PC-9 (cell line): ENCODE measurements around the gene ITCH. TPM values are rescaled to one million over a fixed set of nuclear protein-coding genes. Genes with fewer than 3 reads are reported as not detected.

Source experiments
- BruUV-seq: library from RNA; stranded (reverse); fragments of 400-500 nt; replicated peaks from 2 replicates; lab custom pipeline; 2021; lab: Mats Ljungman, UMichigan
- CTCF ChIA-PET: fragments of 300-600 bp; sonication (Branson Sonifier 250); formaldehyde crosslinking; loops from one replicate; lab custom pipeline; 2022; ENCODE audit warnings: antibody characterized with exemption; lab: Charles Lee
- POLR2A ChIA-PET: fragments of 300-600 bp; sonication (Branson Sonifier 250); formaldehyde crosslinking; loops from one replicate; lab custom pipeline; 2022; ENCODE audit warnings: antibody characterized with exemption; ENCODE audit not compliant: unreplicated experiment; lab: Charles Lee
- DNase-seq, 2 experiments: peaks; one replicate each; pipeline versions ENCODE4 v3.0.0 to v3.0.0-alpha.2; 2015 to 2022; ENCODE audit warnings: mixed read lengths in 1 of 2
- H2AFZ ChIP-seq: fragments of 200-600 bp; sonication (generic); 2 replicates; pipeline ENCODE4 v1.8.1; 2017; ENCODE audit warnings: antibody characterized with exemption
- H3F3A ChIP-seq: fragments of 200-600 bp; sonication (generic); 2 replicates; pipeline ENCODE4 v1.8.1; 2017; ENCODE audit warnings: antibody characterized with exemption, mild to moderate bottlenecking, low read depth; ENCODE audit not compliant: insufficient read depth
- H3K27ac ChIP-seq: fragments of 200-600 bp; sonication (generic); 2 replicates; pipeline ENCODE4 v1.6.1; 2016; ENCODE audit warnings: mixed run types
- H3K27me3 ChIP-seq: fragments of 200-600 bp; sonication (generic); 2 replicates; pipeline ENCODE4 v1.6.1; 2016; ENCODE audit warnings: low read depth, mixed run types; ENCODE audit not compliant: insufficient read depth
- H3K36me3 ChIP-seq: fragments of 200-600 bp; sonication (generic); 2 replicates; pipeline ENCODE4 v1.6.1; 2016; ENCODE audit warnings: low read depth, mixed run types
- H3K4me1 ChIP-seq: fragments of 200-600 bp; sonication (generic); replicated peaks from 2 replicates; pipeline ENCODE4 v1.6.1; 2016; ENCODE audit warnings: mixed run types; ENCODE audit not compliant: insufficient read depth
- H3K4me2 ChIP-seq: fragments of 200-600 bp; sonication (generic); 2 replicates; pipeline ENCODE4 v1.6.1; 2017; ENCODE audit warnings: mixed run types
- H3K4me3 ChIP-seq: fragments of 200-600 bp; sonication (generic); 2 replicates; pipeline ENCODE4 v1.6.1; 2016; ENCODE audit warnings: mixed run types
- H3K79me2 ChIP-seq: fragments of 200-600 bp; sonication (generic); 2 replicates; pipeline ENCODE4 v1.6.1; 2017; ENCODE audit warnings: low read depth, mixed run types
- H3K9me2 ChIP-seq: fragments of 200-600 bp; sonication (generic); 2 replicates; pipeline ENCODE4 v1.8.1; 2017; ENCODE audit warnings: mild to moderate bottlenecking; ENCODE audit not compliant: insufficient read depth
- H3K9me3 ChIP-seq: fragments of 200-600 bp; sonication (generic); 2 replicates; pipeline ENCODE4 v1.8.1; 2016; ENCODE audit warnings: low read depth; ENCODE audit not compliant: insufficient read depth
- H4K20me1 ChIP-seq: fragments of 200-600 bp; sonication (generic); 2 replicates; pipeline ENCODE4 v1.8.1; 2017; ENCODE audit not compliant: insufficient read depth
- CTCF ChIP-seq: fragments of 200-600 bp; sonication (generic); conservative IDR thresholded peaks from 2 replicates; pipeline ENCODE4 v1.6.1; 2017; ENCODE audit warnings: mixed run types, antibody characterized with exemption, mild to moderate bottlenecking, moderate library complexity
- EZH2 ChIP-seq: fragments of 200-600 bp; sonication (generic); IDR thresholded peaks from 2 replicates; pipeline ENCODE4 v1.8.0; 2017; ENCODE audit warnings: antibody characterized with exemption, low read depth
- intact Hi-C: fragments of 100-400 bp; cut with micrococcal nuclease; formaldehyde crosslinking; loops from one replicate; pipeline ENCODE4 v1.10.0; 2022; ENCODE audit not compliant: unreplicated experiment
- total RNA-seq: library from RNA; stranded (reverse); gene quantifications from 2 replicates; pipeline ENCODE4 v1.2.3, GENCODE V29; 2021

ITCH gene
- total RNA-seq, 1 experiment from 2014 or later = 144 TPM

GRCh38 chr20:34388000-34388399 is 24.9 kb downstream of the ITCH start:
- POLR2A ChIA-PET = interaction anchor here (0.6 kb wide), 1 partner anchor 255 kb away, joined by 4 read pairs; no protein-coding TSS in a partner anchor
- H3K4me1 ChIP-seq = peaks cover 67% of the 10 kb centered on the region
- no peak overlapping the region for H3K4me3 ChIP-seq
- no peak overlapping the region for H2AFZ ChIP-seq
- H3K27ac ChIP-seq = peak overlapping the region; percentile 76
- no TSS peak for BruUV-seq
- DNase-seq = no peak
- no peaks in the 10 kb centered on the region for H3K9me3 ChIP-seq
- peaks cover 91% of the 10 kb centered on the region for H3K79me2 ChIP-seq
- H3K36me3 ChIP-seq = peaks cover 24% of the 10 kb centered on the region
- no peak overlapping the region for H3K4me2 ChIP-seq
- no peaks in the 10 kb centered on the region for H3K27me3 ChIP-seq
- peaks cover 11% of the 10 kb centered on the region for H4K20me1 ChIP-seq
- CTCF ChIA-PET = interaction anchor here (0.6 kb wide), 1 partner anchor 666 kb away, joined by 8 read pairs; no protein-coding TSS in a partner anchor
- intact Hi-C loops = no loop called here
- TF ChIP-seq EZH2 = no peak
- TF ChIP-seq CTCF = no peak
- H3F3A ChIP-seq = peaks cover 85% of the 10 kb centered on the region
- no peaks in the 10 kb centered on the region for H3K9me2 ChIP-seq

- Histone ChIP-seq H3K36me3 (peaks cover 27% of the 10 kb centered on the region), H3K4me1 (peaks cover 67% of the 10 kb centered on the region), H3K79me2 (peaks cover 92% of the 10 kb centered on the region), H3K27me3 (no peaks in the 10 kb centered on the region), H3K27ac (peak overlapping the region; percentile 76), H2AFZ (no peak overlapping the region), H3K9me2 (no peaks in the 10 kb centered on the region), H3K9me3 (no peaks in the 10 kb centered on the region), H3K4me3 (no peak overlapping the region), H4K20me1 (peaks cover 6% of the 10 kb centered on the region; the same call in 1 of the 2 replicates), H3F3A (peaks cover 86% of the 10 kb centered on the region), H3K4me2 (no peak overlapping the region)
- intact Hi-C loops = no loop called here
- ChIA-PET POLR2A (interaction anchor here (0.6 kb wide), 1 partner anchor 254 kb away, joined by 4 read pairs; no protein-coding TSS in a partner anchor), CTCF (no interaction called here)
- BruUV-seq = no TSS peak
- no peak for TF ChIP-seq EZH2
- TF ChIP-seq CTCF = no peak
- no peak for DNase-seq
Observed at GRCh38 chr20:34388678-34389077, 25.6 kb downstream of the ITCH start.

GRCh38 chr20:34389206-34389953 is 26.3 kb downstream of the ITCH start:
- BruUV-seq = no TSS peak
- H3K9me2 ChIP-seq = no peaks in the 10 kb centered on the region
- H3K4me1 ChIP-seq = peaks cover 67% of the 10 kb centered on the region
- H4K20me1 ChIP-seq = peaks cover 6% of the 10 kb centered on the region; the same call in 1 of the 2 replicates
- CTCF ChIA-PET = interaction anchor here (0.6 kb wide), 1 partner anchor 33 kb away, joined by 15 read pairs; no protein-coding TSS in a partner anchor
- peaks cover 84% of the 10 kb centered on the region for H3F3A ChIP-seq
- POLR2A ChIA-PET = no interaction called here
- 0 out of 2 replicates have a peak overlapping the region, but pooled peaks have one; percentile 11 for H3K4me2 ChIP-seq
- H3K4me3 ChIP-seq = no peak overlapping the region
- H2AFZ ChIP-seq = no peak overlapping the region
- H3K36me3 ChIP-seq = peaks cover 32% of the 10 kb centered on the region
- peak overlapping the region; percentile 76 for H3K27ac ChIP-seq
- intact Hi-C loops = no loop called here
- TF ChIP-seq EZH2 (no peak), CTCF (no peak)
- no peaks in the 10 kb centered on the region for H3K9me3 ChIP-seq
- DNase-seq = peak; percentile 31 to 52
- H3K27me3 ChIP-seq = no peaks in the 10 kb centered on the region
- H3K79me2 ChIP-seq = peaks cover 93% of the 10 kb centered on the region
